Subcutaneous adipose tissue (tissue), 4 donors: ENCODE results near the gene JPT1. TPM values are rescaled to one million over a fixed set of nuclear protein-coding genes. Genes with fewer than 3 reads are reported as not detected.

Experiments
- total RNA-seq, 4 donors: library from RNA; depleted of rRNA; stranded (reverse); fragments of >200 nt; gene quantifications; one replicate each; pipeline ENCODE4 v1.1.0, GENCODE V29; 2016
- TF ChIP-seq, protein P1 (sequence below): fragments of 450-650 bp; IDR thresholded peaks from one replicate; pipeline ENCODE4 v1.5.1; 2016; ENCODE audit warnings: low read depth, mild to moderate bottlenecking, control low read depth, antibody characterized with exemption, moderate library complexity

Gene JPT1
- total RNA-seq, 4 donors from 2014 or later: 18.7 to 41.1 (median 22.8) TPM

DNA sequence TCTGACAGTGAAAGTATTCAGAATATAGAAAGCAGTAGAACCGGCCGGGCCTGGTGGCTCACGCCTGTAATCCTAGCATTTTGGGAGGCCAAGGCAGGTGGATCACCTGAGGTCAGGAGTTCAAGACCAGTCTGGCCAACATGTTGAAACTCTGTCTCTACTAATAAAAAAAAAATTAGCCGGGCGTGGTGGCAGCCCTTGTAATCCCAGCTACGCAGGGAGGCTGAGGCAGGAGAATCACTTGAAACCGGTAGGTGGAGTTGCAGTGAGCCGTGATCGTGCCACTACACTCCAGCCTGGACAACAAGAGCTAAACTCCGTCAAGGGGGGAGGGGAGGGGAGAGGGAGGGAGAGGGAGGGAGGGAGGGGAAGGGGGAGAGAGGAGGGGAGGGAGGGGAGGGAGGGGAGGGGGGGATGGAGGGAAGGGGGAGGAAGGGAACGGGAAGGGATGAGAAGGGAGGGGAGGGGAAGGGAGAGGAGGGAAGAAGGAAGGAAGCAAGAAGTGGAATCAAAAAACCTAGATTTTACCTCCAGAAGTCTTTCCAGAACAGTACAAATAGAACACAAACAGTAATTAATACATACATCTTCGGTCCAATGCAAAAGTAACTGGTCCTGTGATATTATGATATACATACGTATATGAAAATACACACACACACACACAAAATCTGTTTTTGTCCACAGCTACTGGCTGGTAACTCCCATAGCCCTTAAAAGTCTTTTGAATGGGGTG lies 11.9 kb downstream of the JPT1 start:
- TF ChIP-seq, protein P1, sequence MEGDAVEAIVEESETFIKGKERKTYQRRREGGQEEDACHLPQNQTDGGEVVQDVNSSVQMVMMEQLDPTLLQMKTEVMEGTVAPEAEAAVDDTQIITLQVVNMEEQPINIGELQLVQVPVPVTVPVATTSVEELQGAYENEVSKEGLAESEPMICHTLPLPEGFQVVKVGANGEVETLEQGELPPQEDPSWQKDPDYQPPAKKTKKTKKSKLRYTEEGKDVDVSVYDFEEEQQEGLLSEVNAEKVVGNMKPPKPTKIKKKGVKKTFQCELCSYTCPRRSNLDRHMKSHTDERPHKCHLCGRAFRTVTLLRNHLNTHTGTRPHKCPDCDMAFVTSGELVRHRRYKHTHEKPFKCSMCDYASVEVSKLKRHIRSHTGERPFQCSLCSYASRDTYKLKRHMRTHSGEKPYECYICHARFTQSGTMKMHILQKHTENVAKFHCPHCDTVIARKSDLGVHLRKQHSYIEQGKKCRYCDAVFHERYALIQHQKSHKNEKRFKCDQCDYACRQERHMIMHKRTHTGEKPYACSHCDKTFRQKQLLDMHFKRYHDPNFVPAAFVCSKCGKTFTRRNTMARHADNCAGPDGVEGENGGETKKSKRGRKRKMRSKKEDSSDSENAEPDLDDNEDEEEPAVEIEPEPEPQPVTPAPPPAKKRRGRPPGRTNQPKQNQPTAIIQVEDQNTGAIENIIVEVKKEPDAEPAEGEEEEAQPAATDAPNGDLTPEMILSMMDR: no peak

DNA sequence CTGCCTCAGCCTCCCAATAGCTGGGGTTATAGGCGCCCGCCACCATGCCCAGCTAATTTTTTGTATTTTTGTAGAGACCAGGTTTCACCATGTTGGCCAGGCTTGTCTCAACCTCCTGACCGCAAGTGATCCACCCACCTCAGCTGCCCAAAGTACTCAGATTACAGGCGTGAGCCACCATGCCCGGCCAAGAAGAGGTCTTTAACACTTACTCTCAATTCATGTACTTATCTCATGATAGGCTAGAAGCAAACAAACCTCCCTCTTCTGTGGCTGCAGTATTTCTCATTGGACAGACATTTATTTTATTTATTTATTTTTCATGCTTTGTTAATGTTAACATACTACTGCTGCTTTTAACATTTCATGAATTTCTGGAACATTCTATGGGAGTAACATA lies 15.8 kb downstream of the JPT1 start:
- TF ChIP-seq, protein P1: no peak

DNA sequence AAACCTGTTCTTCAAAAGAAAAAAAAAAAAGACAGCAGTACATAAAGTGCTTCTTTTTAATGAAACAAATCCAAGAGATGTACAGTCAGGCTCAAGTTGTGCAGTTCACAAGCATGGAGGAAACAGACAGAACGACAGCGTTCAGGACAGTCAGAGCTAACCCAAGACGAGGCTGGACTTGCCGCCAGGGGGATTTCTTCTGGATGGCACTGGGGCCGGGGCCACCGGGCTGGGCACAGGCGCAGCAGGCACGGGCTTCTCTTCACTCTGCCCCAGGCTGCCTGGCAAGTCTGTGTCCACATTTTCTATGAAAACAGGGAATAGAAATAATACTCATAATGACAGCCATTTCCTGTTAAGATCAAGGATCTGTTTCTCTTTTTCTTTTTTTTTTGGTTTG lies 18.4 kb downstream of the JPT1 start:
- TF ChIP-seq, protein P1: no peak

DNA sequence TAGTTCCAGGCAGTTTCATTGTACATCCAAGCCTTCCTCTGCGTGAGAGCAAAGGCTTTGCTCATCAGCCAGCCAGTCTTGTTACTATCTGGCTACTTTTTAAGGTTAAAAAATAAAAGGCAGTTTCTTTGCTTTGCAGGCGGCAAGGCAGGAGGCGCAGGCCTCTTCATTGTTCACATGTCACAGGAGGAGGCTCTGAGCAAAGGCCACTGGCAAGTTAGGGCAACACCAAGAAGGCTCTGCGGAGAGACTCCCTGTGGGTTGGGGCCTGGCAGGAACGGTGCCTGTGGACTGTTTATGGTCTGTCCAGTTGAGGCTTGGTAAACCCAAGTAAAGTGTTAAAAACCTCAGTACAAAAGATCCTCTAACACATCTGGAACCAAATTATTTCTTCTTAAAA lies 18.9 kb downstream of the JPT1 start:
- TF ChIP-seq, protein P1: no peak

DNA sequence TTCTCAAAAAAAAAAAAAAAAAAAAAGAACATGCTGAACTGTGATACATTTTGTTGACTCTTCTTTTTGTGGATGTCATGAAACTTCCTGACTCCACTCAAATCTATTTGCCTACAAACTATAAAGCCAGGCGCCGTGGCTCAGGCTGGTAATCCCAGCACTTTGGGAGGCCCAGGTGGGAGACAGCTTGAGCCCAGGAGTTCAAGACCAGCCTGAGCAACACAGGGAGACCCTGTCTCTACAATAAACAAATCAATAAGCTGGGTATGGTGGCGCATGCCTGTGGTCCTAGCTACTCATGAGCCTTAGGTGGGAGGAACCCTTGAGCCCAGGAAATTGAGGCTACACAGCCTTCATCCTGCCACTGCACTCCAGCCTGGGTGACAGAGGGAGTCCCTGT lies 21.3 kb downstream of the JPT1 start:
- TF ChIP-seq, protein P1: no peak

DNA sequence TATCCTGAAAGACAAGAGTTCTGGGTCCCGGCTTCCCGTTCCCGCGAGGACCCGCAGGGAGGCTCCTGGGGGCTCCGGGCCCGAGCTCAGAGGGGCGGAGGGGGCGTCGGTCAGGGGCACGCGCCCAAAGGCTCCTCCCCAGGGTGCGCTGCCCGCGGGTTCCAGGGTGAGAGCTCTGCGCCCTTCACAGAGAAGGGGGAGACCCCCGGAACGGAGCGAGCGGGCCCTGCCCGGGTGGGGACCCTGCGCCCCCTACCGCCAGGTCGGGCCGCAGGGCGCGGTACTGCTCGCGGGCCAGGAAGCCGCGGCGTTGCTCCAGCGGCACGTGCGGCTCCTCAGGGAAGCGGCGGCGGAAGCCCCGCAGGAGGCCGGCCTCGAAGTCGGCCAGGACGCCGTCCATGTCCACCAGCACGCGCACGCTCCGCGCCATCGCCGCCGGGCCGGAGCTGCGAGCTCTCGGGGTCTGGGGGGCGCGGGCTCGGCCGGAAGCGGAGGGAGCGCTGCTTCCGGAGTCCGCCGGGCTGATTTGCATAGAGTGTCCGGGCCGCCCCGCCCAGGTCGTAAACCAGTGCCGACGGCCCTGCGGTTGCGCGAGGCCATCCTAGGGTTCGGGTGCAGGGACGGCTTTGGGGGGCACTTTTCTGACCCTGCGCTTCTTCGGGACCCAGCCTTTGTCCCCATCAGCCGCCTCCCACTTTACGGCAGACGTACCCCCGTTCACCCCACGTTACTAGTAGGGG lies 22.9 kb downstream of the JPT1 start, which contains the start of gene NT5C:
Gene NT5C (minus strand): TSS at position 465 of the 740 bp plus-strand sequence. CDS start 35 bp downstream, at position 430.
- TF ChIP-seq, protein P1: no peak

DNA sequence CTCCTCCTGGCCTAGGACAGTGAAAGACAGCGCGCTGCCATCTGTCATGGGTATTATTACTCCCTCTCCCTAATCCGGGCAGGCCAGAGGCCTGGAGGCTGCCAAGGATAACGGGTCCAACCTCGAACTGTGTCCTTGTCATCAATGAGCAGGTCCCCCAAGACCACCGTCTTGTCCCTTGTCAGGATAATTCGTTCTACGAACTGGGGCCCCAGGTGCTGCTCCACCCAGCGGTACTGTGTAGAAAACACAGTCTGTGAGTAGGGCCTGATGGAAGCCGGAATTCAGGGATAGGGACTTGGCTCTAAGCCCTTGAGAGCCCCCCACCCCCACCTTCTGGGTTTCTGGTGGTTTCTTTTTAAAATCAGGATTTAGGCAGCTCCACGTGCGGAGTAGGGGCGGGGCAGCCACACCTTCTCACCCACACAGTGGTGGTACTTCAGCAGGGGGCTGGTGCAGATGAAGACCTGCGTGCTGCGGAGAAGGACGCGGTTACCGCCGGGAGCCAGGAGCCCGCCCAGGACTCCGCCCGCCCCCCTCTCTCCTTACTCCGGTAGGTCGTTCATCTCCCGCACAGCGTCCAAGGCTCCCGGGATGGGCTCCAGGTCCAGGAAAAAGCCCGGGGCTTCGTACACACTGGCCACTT lies 23.6 kb downstream of the JPT1 start:
- TF ChIP-seq, protein P1: no peak
